DMS114 treated with DMSO at 0.1 percent for 48 hours (cell line): ENCODE results near the gene PEAK3.

Experiments
- DNase-seq: peaks from one replicate; lab custom pipeline; 2025; ENCODE audit not compliant: unreplicated experiment; lab: John Stamatoyannopoulos, UW

Gene PEAK3

GRCh38 chr19:2271234-2272103, 10.5 kb downstream of the PEAK3 start:
- no peak for DNase-seq

GRCh38 chr19:2270423-2271233, 11.3 kb downstream of the PEAK3 start:
- DNase-seq, result no peak

- DNase-seq, result no peak
Measured at GRCh38 chr19:2270157-2270422, 11.9 kb downstream of the PEAK3 start.

- peak; percentile 76 for DNase-seq
Measured at GRCh38 chr19:2269244-2270156, 12.5 kb downstream of the PEAK3 start.

GRCh38 chr19:2268861-2269243, 13.1 kb downstream of the PEAK3 start:
- DNase-seq, result no peak

- no peak for DNase-seq
Measured at GRCh38 chr19:2268480-2268830, 13.5 kb downstream of the PEAK3 start.

GRCh38 chr19:2266183-2266993, 15.6 kb downstream of the PEAK3 start:
- no peak for DNase-seq

- DNase-seq, result no peak
Measured at GRCh38 chr19:2261438-2262172, 20.4 kb downstream of the PEAK3 start.

- DNase-seq, result no peak
Measured at GRCh38 chr19:2260341-2260805, 21.6 kb downstream of the PEAK3 start.

GRCh38 chr19:2259336-2259735, 22.6 kb downstream of the PEAK3 start:
- DNase-seq, result no peak

- no peak for DNase-seq
Measured at GRCh38 chr19:2255982-2256685, 25.8 kb downstream of the PEAK3 start, which contains the start of gene JSRP1. Gene JSRP1, minus strand, starts transcription at chr19:2256417. Its CDS starts 1,103 bp downstream, at chr19:2255314.

GRCh38 chr19:2255112-2255845, 26.7 kb downstream of the PEAK3 start:
- DNase-seq, result no peak

GRCh38 chr19:2254064-2254872, 27.7 kb downstream of the PEAK3 start:
- no peak for DNase-seq

- no peak for DNase-seq
Measured at GRCh38 chr19:2253106-2254063, 28.6 kb downstream of the PEAK3 start.

GRCh38 chr19:2252797-2253105, 29.2 kb downstream of the PEAK3 start:
- DNase-seq, result no peak

GRCh38 chr19:2252055-2252796, 29.7 kb downstream of the PEAK3 start:
- DNase-seq, result no peak
